GM12878 (cell line): ENCODE results near the gene MXD1. TPM values are rescaled to one million over a fixed set of nuclear protein-coding genes. Genes with fewer than 3 reads are reported as not detected.

Experiments
- ATAC-seq: fragments of 200-7000 bp; cut with Tn5 transposase; 3 replicates; pipeline ENCODE4 v1.9.1; 2020; ENCODE audit warnings: mild to moderate bottlenecking, moderate library complexity
- BruUV-seq: library from RNA; stranded (reverse); fragments of 400-500 nt; replicated peaks from 2 replicates; lab custom pipeline; 2021; lab: Mats Ljungman, UMichigan
- CTCF ChIA-PET: fragments of 300-600 bp; sonication (Branson Sonifier 250); formaldehyde crosslinking; extraction: SDS; loops from one replicate; lab custom pipeline; 2021; ENCODE audit warnings: inconsistent platforms; lab: Yijun Ruan, JAX
- POLR2A ChIA-PET: fragments of 350-600 bp; formaldehyde crosslinking; extraction: SDS; loops from one replicate; lab custom pipeline; 2021; ENCODE audit warnings: inconsistent platforms; lab: Charles Lee
- RAD21 ChIA-PET: fragments of 300-600 bp; sonication (Branson Sonifier 250); formaldehyde crosslinking; loops from one replicate; lab custom pipeline; 2023; ENCODE audit warnings: antibody characterized with exemption; ENCODE audit not compliant: unreplicated experiment; lab: Charles Lee
- SMC1A ChIA-PET: fragments of 300-600 bp; sonication (Branson Sonifier 250); formaldehyde crosslinking; loops from one replicate; lab custom pipeline; 2023; ENCODE audit not compliant: unreplicated experiment, uncharacterized antibody; lab: Charles Lee
- DNase-seq: peaks from one replicate; pipeline ENCODE4 v3.0.0-alpha.2; 2011; ENCODE audit warnings: low read depth, low spot score
- FAIRE-seq: peaks from 3 replicates; lab custom pipeline; 2011; peaks lifted over from hg19 to GRCh38; lab: Jason Lieb, UNC
- H2AFZ ChIP-seq: 2 replicates; pipeline ENCODE4 v1.6.0; 2011; ENCODE audit warnings: low read depth, low read length, control low read depth; ENCODE audit not compliant: control insufficient read depth
- H3K27ac ChIP-seq: 2 replicates; pipeline ENCODE4 v1.5.1; 2011; ENCODE audit warnings: control low read depth; ENCODE audit not compliant: control insufficient read depth, insufficient read depth
- H3K27me3 ChIP-seq, 2 experiments: replicated peaks in 1 of 2; 2 replicates each; pipeline versions ENCODE4 v1.6.0 to v1.6.1; 2011; ENCODE audit warnings: low read length in 1 of 2; ENCODE audit not compliant: control insufficient read depth in 2 of 2, insufficient read depth in 2 of 2
- H3K36me3 ChIP-seq, 2 experiments: 2 replicates each; pipeline ENCODE4 v1.5.1; 2011; ENCODE audit warnings: low read length in 1 of 2; ENCODE audit not compliant: control insufficient read depth in 2 of 2, insufficient read depth in 2 of 2
- H3K4me1 ChIP-seq: 2 replicates; pipeline ENCODE4 v1.6.1; 2011; ENCODE audit warnings: mild to moderate bottlenecking, low read length, moderate library complexity, mixed read lengths; ENCODE audit not compliant: control insufficient read depth, insufficient read depth
- H3K4me2 ChIP-seq: 2 replicates; pipeline ENCODE4 v1.6.0; 2011; ENCODE audit warnings: control low read depth; ENCODE audit not compliant: control insufficient read depth, insufficient read depth
- H3K4me3 ChIP-seq: fragments of 200-600 bp; sonication (generic); 2 replicates; pipeline ENCODE4 v1.5.1; 2016
- H3K79me2 ChIP-seq: 2 replicates; pipeline ENCODE4 v1.6.0; 2011; ENCODE audit warnings: low read length; ENCODE audit not compliant: control insufficient read depth, insufficient read depth
- H3K9ac ChIP-seq: 2 replicates; pipeline ENCODE4 v1.8.0; 2011; ENCODE audit warnings: low read length, control low read depth, mixed read lengths; ENCODE audit not compliant: control insufficient read depth, insufficient read depth
- H3K9me3 ChIP-seq: replicated peaks from 3 replicates; pipeline ENCODE4 v1.5.1; 2011; ENCODE audit warnings: mild to moderate bottlenecking, low read length; ENCODE audit not compliant: control insufficient read depth, insufficient read depth
- H4K20me1 ChIP-seq: 2 replicates; pipeline ENCODE4 v1.6.0; 2011; ENCODE audit not compliant: control insufficient read depth, insufficient read depth
- BACH1 ChIP-seq: fragments of 450-650 bp; IDR thresholded peaks from 2 replicates; pipeline ENCODE4 v1.6.1; 2017; ENCODE audit warnings: mild to moderate bottlenecking, borderline replicate concordance
- IKZF1 ChIP-seq: fragments of 450-650 bp; conservative IDR thresholded peaks from 2 replicates; pipeline ENCODE4 v1.6.1; 2017; ENCODE audit warnings: antibody characterized with exemption, mild to moderate bottlenecking
- NR2C1 ChIP-seq: fragments of 450-650 bp; IDR thresholded peaks from 2 replicates; pipeline ENCODE4 v1.6.1; 2017; ENCODE audit warnings: antibody characterized with exemption, mild to moderate bottlenecking, moderate library complexity
- RAD21 ChIP-seq: IDR thresholded peaks from 2 replicates; pipeline ENCODE4 v1.6.1; 2011; ENCODE audit warnings: mild to moderate bottlenecking, low read depth, low read length, moderate library complexity; ENCODE audit not compliant: insufficient read depth
- STAT3 ChIP-seq: IDR thresholded peaks from 2 replicates; pipeline ENCODE4 v1.6.1; 2011; ENCODE audit warnings: low read depth, low read length, improper control_type of control experiment
- WGBS: methylation state at CpG from one replicate; pipeline ENCODE4 v1.1.6; 2016; ENCODE audit warnings: low lambda C conversion rate; ENCODE audit not compliant: insufficient replicate concordance, insufficient coverage; ENCODE audit errors: missing lambda C conversion rate; 5-methylcytosine and 5-hydroxymethylcytosine counted together
- in situ Hi-C: fragments of 300-500 bp; cut with MboI; formaldehyde crosslinking; loops from 9 replicates; pipeline ENCODE4 v1.14.3; 2018; ENCODE audit warnings: mixed read lengths
- intact Hi-C: fragments of 100-400 bp; cut with micrococcal nuclease; formaldehyde crosslinking; loops from one replicate; pipeline ENCODE4 v1.14.2; 2022; ENCODE audit not compliant: unreplicated experiment
- polyA plus RNA-seq, 11 experiments: library from polyadenylated mRNA; depleted of rRNA in 4 of 11; unstranded in 6 of 11; stranded (reverse) in 5 of 11; fragments of >200 nt; fragmentation: Nextera tagmentation in 4 of 11; fragmentation: Illumina TruSeq in 1 of 11; extraction: Ambion mirVana in 4 of 11; extraction: Trizol in 1 of 11; gene quantifications; 1 replicate in 1 of 11; 2 replicates in 10 of 11; pipeline versions ENCODE4 v1.2.1 to v1.2.3, GENCODE V29; 2011 to 2016; ENCODE audit warnings: inconsistent platforms in 2 of 11, missing spikeins in 2 of 11, low read depth in 1 of 11
- total RNA-seq, 4 experiments: library from RNA; depleted of rRNA in 3 of 4; stranded (reverse); fragments of >200 nt in 3 of 4; fragmentation: Illumina TruSeq in 1 of 4; extraction: Trizol in 1 of 4; gene quantifications; 2 replicates each; pipeline versions ENCODE4 v1.2.1 to v1.2.3, GENCODE V29; 2013 to 2021
- TF ChIP-seq, protein P1 (sequence below): IDR thresholded peaks from 2 replicates; pipeline ENCODE4 v1.6.1; 2012; ENCODE audit warnings: improper control_type of control experiment, low read depth, low read length; ENCODE audit not compliant: insufficient replicate concordance

Gene MXD1
- total and polyA plus RNA-seq, 10 of the 15 experiments (the other 5 are each of a cell fraction or from before 2014, with no cell fraction given) = 2.2 to 10.2 (median 3.3) TPM

DNA sequence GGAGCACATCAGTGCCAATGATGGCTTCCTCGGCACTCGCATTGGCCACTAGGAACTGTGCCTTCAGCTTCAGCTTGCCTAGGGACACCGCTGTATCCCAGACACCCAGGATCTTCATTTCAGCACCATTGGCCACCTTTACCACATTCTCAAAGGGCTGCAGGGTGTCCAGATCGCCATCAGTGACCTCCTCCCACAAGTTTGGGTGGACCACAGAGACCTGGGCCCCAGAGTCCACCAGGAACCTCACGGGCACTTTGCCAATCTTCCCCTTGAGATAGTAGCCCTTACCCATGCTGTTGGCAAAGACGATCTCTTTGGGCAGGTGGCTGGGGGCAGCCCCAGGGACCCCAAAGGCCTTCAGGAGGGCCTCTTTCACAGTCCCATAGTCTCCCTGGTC, 45.9 kb downstream of the MXD1 start:
- intact Hi-C loops = no loop called here
- DNase-seq = no peak

More for the DNA sequence above, 45.9 kb downstream of the MXD1 start:
- RAD21 ChIA-PET = no interaction called here
- POLR2A ChIA-PET = no interaction called here
- H3K27ac ChIP-seq = no peak overlapping the region
- no peaks in the 10 kb centered on the region for H4K20me1 ChIP-seq
- ATAC-seq (no peak), FAIRE-seq (no peak)
- SMC1A ChIA-PET = no interaction called here
- H3K4me3 ChIP-seq = no peak overlapping the region
- 69% methylated on average over 6 of the region's 6 CpGs for WGBS
- H3K9ac ChIP-seq = no peak overlapping the region
- TF ChIP-seq STAT3 = no peak
- TF ChIP-seq NR2C1 = no peak
- TF ChIP-seq RAD21 = no peak
- TF ChIP-seq, protein P1, sequence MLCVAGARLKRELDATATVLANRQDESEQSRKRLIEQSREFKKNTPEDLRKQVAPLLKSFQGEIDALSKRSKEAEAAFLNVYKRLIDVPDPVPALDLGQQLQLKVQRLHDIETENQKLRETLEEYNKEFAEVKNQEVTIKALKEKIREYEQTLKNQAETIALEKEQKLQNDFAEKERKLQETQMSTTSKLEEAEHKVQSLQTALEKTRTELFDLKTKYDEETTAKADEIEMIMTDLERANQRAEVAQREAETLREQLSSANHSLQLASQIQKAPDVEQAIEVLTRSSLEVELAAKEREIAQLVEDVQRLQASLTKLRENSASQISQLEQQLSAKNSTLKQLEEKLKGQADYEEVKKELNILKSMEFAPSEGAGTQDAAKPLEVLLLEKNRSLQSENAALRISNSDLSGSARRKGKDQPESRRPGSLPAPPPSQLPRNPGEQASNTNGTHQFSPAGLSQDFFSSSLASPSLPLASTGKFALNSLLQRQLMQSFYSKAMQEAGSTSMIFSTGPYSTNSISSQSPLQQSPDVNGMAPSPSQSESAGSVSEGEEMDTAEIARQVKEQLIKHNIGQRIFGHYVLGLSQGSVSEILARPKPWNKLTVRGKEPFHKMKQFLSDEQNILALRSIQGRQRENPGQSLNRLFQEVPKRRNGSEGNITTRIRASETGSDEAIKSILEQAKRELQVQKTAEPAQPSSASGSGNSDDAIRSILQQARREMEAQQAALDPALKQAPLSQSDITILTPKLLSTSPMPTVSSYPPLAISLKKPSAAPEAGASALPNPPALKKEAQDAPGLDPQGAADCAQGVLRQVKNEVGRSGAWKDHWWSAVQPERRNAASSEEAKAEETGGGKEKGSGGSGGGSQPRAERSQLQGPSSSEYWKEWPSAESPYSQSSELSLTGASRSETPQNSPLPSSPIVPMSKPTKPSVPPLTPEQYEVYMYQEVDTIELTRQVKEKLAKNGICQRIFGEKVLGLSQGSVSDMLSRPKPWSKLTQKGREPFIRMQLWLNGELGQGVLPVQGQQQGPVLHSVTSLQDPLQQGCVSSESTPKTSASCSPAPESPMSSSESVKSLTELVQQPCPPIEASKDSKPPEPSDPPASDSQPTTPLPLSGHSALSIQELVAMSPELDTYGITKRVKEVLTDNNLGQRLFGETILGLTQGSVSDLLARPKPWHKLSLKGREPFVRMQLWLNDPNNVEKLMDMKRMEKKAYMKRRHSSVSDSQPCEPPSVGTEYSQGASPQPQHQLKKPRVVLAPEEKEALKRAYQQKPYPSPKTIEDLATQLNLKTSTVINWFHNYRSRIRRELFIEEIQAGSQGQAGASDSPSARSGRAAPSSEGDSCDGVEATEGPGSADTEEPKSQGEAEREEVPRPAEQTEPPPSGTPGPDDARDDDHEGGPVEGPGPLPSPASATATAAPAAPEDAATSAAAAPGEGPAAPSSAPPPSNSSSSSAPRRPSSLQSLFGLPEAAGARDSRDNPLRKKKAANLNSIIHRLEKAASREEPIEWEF = no peak
- TF ChIP-seq BACH1 = no peak
- TF ChIP-seq IKZF1 = no peak
- peaks cover 6% of the 10 kb centered on the region for H3K4me1 ChIP-seq
- in situ Hi-C loops = no loop called here
- no peaks in the 10 kb centered on the region for H3K27me3 ChIP-seq
- H3K9me3 ChIP-seq = no peaks in the 10 kb centered on the region
- BruUV-seq = no TSS peak
- H3K36me3 ChIP-seq = no peaks in the 10 kb centered on the region
- no peak overlapping the region for H2AFZ ChIP-seq
- no peak overlapping the region for H3K4me2 ChIP-seq
- H3K79me2 ChIP-seq = no peaks in the 10 kb centered on the region
- CTCF ChIA-PET = no interaction called here
